Measurements from ENCODE around the gene CCT8.
"Not testable (repeated sequence)": the region's sequence is repeated elsewhere in the genome, so short reads cannot be mapped to it uniquely, and the experiment has no call there.

The CCT8 gene

GRCh38 chr21:29078869-29079767 lies 5.7 kb upstream of the CCT8 start:
- in situ Hi-C loops (cut with MboI; ENCODE audit: low pct_unique_long_range_greater_than_20kb, low sequenced_read_pairs, unreplicated experiment), result no loop called here
- TF ChIP-seq CTCF (IDR thresholded peaks at IDR 0.05; ENCODE audit: extremely low read depth, insufficient read depth, missing control alignments), result no peak
- DNase-seq (ENCODE audit: low spot score), result no peak

- in situ Hi-C loops (cut with MboI; ENCODE audit: low pct_unique_long_range_greater_than_20kb, low sequenced_read_pairs, unreplicated experiment), result no loop called here
These were observed 4.2 kb upstream of the CCT8 start for GRCh38 chr21:29077651-29078090.

GRCh38 chr21:29076731-29077640 lies 3.5 kb upstream of the CCT8 start:
- in situ Hi-C loops (cut with MboI; ENCODE audit: low pct_unique_long_range_greater_than_20kb, low sequenced_read_pairs, unreplicated experiment); DNase-seq (ENCODE audit: low spot score): not testable (repeated sequence)

More at GRCh38 chr21:29077651-29078090, 4.2 kb upstream of the CCT8 start:
- DNase-seq (ENCODE audit: low spot score), result no peak
- TF ChIP-seq CTCF (IDR thresholded peaks at IDR 0.05; ENCODE audit: extremely low read depth, insufficient read depth, missing control alignments), result no peak

GRCh38 chr21:29075706-29076466 lies 2.4 kb upstream of the CCT8 start:
- DNase-seq (ENCODE audit: low spot score), result no peak
- in situ Hi-C loops (cut with MboI; ENCODE audit: low pct_unique_long_range_greater_than_20kb, low sequenced_read_pairs, unreplicated experiment), result no loop called here
- no peak for TF ChIP-seq CTCF (IDR thresholded peaks at IDR 0.05; ENCODE audit: extremely low read depth, insufficient read depth, missing control alignments)

GRCh38 chr21:29074783-29075182 lies 1.3 kb upstream of the CCT8 start:
- no peak for TF ChIP-seq CTCF (IDR thresholded peaks at IDR 0.05; ENCODE audit: extremely low read depth, insufficient read depth, missing control alignments)
- in situ Hi-C loops (cut with MboI; ENCODE audit: low pct_unique_long_range_greater_than_20kb, low sequenced_read_pairs, unreplicated experiment), result no loop called here
- no peak for DNase-seq (ENCODE audit: low spot score)

- no peak for TF ChIP-seq CTCF (IDR thresholded peaks at IDR 0.05; ENCODE audit: extremely low read depth, insufficient read depth, missing control alignments)
- in situ Hi-C loops (cut with MboI; ENCODE audit: low pct_unique_long_range_greater_than_20kb, low sequenced_read_pairs, unreplicated experiment), result no loop called here
- DNase-seq (ENCODE audit: low spot score), result no peak
These were observed 544 bp upstream of the CCT8 start for GRCh38 chr21:29074007-29074376.
